Measurements from ENCODE around the gene NRARP. TPM values are rescaled to one million over a fixed set of nuclear protein-coding genes. Genes with fewer than 3 reads are reported as not detected.
A peak's percentile ranks its signal among the peaks of the same experiment; 100 is the strongest.

The NRARP gene
- total RNA-seq, 1 donor from 2014 or later, result 0.55 TPM

DNA sequence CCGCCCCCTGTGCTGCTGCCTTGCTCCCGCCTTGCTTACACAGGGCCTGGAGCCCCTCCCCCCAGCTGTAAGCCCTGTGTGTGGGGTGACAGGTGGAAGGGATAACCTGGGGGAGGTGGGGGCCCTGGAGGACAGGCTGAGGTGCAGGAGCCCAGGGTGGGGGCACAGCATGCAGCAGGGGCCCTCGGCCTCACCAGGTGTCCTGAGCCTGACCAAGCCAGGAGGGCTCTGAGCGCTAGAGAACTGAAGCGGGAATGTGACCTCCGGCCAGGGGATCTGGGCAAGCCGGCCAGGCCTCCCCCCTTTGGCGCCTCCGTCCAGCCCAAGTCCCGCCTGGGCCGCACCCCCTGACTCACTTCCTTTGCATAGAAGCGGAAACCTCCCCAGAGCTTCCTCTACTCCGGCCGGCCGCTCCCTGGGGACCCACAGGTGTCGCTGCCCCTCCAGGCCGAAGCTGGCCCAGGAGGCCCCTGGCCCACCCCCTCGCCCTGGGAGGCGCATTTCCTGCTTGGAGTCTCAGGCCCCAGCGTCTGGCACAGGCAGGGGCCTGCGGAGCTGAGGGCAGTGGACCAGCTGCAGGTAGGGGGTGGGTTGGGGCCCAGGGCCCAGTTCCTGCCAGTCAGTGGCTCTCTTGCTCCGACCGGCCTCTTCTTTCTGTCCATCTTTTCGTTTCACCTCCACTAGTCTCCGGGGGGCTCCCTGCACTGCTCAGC lies 24.6 kb downstream of the NRARP start, which contains the start of gene TOR4A:
TOR4A (plus strand) TSS at position 398 of the 713 bp plus-strand sequence. CDS start 964 bp downstream, outside the sequence.
- peak; percentile 82 for DNase-seq (ENCODE audit: low read depth)

- DNase-seq (ENCODE audit: low read depth), result peak; percentile 41
These were observed 25.4 kb downstream of the NRARP start for GRCh38 chr9:137276473-137277328.

GRCh38 chr9:137275588-137276472 lies 26.2 kb downstream of the NRARP start:
- no peak for DNase-seq (ENCODE audit: low read depth)

DNA sequence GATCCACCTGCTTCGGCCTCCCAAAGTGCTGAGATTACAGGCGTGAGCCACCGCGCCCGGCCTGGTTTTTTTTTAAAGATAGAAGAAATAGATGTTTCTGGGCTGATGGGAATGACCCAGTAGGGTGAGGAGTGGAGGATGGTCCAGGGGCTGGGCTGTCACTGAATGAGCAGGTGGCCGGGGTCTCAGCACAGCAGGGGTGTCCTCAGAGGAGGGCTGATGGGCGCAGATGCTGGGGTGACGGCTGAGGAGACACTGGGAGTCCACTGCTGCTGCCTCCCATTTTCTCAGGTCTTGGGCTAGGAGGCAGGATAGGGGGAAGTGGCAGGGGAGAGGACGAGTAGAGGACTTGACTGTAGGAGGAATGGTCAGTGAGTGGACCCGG lies 26.9 kb downstream of the NRARP start:
- DNase-seq (ENCODE audit: low read depth), result no peak

GRCh38 chr9:137273611-137274320 lies 28.3 kb downstream of the NRARP start:
- no peak for DNase-seq (ENCODE audit: low read depth)

DNA sequence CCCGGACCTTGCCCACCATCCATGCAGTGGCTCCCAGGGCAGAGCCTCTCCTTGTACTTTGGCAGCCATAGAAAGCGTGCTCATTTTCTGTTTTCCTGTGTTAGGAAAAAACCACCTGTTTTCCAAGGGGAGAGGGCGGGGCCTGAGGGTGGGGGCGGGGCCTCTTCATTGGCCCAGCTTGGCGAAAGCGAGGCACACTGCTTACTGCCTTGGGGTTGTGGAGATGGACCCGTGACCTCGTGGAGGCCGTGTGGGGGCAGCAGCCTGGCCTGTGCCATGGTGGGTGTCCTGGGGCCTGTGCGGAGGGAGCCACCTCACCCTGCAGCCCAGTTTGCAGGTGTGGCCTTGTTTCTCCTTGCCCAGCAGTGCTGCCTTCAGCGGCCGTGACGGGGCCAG lies 29.0 kb downstream of the NRARP start:
- DNase-seq (ENCODE audit: low read depth), result no peak

DNA sequence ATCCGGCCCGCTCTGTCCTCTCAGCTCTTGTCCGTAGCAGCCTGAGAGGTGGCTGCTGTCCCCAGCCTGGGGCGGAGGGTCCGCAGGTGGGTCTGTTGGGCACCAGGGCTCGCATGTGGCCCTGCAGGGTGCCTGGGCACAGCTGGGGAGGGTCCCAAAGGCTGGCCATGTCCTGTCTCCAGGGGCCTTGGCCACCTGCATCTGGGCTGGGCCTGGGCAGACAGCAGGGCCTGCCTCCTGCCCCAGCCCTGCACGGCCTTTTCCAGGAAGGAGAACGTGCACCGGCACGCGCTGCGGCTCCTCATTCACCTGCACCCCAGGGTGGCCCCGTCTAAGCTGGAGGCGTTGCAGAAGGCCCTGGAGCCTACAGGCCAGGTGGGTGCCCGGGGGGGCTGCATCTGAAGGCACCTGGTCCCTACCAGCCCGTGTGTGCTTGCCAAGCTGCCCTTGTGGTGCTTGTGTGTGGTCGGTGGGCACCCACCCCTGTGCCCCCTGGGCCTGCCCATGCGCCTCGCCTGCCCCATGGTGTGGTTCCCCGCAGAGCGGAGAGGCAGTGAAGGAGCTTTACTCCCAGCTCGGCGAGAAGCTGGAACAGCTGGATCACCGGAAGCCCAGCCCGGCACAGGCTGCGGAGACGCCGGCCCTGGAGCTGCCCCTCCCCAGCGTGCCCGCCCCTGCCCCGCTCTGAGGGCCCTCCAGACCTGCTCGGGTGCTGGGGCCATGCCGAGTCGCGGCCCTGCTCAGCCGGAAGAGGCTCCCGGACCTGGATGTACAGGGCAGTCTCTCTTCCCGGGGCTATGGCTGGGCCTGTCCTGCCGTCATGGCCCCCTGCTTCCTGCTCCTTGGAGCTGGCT lies 29.6 kb downstream of the NRARP start:
- no peak for DNase-seq (ENCODE audit: low read depth)

DNA sequence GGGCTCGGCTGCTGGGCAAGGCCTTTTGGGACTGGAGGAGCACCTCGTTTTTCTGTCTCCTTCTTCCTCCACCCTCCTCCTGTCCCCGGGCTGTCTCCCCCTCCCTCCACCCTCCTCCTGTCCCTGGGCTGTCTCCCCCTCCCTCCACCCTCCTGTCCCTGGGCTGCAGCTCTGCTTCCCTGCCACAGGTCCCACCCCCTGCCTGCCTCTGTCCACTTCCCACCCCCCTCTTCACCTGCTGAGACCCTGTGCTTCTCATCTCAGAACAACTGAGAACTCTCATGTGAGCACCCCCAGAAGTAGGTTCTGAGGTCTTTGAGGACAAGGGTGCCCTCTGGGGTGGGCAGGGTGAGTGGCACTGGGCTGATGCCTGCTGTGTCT lies 30.4 kb downstream of the NRARP start:
- no peak for DNase-seq (ENCODE audit: low read depth)

GRCh38 chr9:137270929-137271695 lies 31.0 kb downstream of the NRARP start:
- DNase-seq (ENCODE audit: low read depth), result no peak

DNA sequence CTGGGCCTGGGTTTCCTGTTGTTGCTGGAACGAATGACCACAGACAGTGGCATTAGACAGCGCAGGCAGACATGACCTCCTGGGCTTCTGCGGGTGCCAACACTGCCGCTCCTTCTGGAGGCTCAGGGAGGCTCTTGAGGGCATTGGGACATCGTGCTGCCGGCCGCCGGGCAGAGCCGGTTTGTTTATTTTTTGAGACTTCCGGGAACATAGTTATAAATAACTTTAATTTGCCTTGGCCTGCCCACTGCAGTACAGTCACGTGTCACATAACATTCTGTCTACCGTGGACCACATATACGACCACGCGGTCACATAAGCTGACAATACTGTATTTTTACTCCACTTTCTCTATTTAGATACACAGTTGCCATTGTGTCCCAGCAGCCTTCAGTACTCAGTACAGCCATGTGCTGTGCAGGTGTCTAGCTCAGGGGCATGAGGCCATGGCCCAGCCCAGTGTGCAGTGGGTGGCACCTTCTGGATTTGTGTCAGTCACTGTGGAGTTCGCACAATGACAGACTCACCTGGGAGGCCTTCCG lies 32.8 kb downstream of the NRARP start:
- DNase-seq (ENCODE audit: low read depth), result peak; percentile 33

GRCh38 chr9:137268538-137269201 lies 33.4 kb downstream of the NRARP start:
- no peak for DNase-seq (ENCODE audit: low read depth)

GRCh38 chr9:137267933-137268355 lies 34.1 kb downstream of the NRARP start:
- no peak for DNase-seq (ENCODE audit: low read depth)

DNA sequence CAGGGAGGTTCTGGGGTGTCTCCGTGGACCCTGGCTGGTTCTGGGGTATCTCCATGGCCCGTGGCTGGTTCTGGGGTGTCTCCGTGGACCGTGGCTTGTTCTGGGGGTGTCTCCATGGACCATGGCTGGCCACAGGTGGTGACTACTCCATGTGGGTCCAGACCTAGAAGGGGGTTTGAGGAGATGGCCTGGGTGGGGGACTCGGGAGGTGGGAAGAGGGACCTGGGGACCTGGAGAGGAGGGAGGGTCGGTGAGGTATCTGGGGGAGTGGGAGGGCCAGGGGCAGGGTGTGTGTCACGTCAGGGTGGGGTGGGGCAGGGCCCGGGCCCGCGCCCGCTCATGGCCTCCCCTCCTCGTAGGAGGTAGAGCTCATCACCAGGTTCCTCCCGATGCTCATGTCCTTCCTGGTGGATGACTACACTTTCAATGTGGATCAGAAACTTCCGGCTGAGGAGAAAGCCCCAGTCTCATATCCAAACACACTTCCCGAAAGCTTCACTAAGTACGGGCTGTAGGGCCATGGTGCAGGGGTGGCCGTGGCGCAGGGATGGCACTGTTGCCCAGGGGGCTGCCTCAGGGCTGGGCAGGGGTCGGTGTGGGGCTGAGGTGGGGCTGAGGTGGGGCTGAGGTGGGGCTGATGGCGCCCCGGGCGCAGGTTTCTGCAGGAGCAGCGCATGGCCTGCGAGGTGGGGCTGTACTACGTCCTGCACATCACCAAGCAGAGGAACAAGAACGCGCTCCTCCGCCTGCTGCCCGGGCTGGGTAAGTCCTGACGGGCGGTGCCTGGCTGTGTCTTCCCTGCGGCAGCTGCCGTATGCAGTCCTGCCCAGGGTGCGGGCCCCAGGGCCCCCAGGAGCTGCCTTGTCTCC lies 35.3 kb downstream of the NRARP start:
- DNase-seq (ENCODE audit: low read depth), result no peak

DNA sequence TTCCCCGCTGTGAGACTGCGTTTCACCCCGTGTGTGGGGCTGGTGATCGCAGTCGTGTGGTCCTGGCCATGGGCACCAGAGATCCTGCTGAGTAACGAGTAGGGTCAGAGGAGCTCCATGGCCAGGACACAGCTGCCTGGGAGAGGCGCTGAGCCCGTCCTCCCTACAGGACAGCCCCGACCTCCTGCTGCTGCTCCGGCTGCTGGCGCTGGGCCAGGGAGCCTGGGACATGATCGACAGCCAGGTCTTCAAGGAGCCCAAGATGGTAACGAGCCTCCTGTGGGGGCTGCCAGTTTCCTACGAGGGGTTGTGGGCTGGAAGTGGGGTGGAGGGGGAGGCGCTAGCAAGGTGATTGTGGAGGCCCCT lies 35.9 kb downstream of the NRARP start:
- DNase-seq (ENCODE audit: low read depth), result no peak

GRCh38 chr9:137265496-137266161 lies 36.4 kb downstream of the NRARP start:
- no peak for DNase-seq (ENCODE audit: low read depth)

GRCh38 chr9:137264067-137264466 lies 38.0 kb downstream of the NRARP start:
- DNase-seq (ENCODE audit: low read depth), result no peak

- DNase-seq (ENCODE audit: low read depth), result no peak
These were observed 38.6 kb downstream of the NRARP start for GRCh38 chr9:137263506-137263905.
